ENCODE results near the gene RRP15. TPM values are rescaled to one million over a fixed set of nuclear protein-coding genes. Genes with fewer than 3 reads are reported as not detected.

The RRP15 gene
- total RNA-seq, 6 donors from 2014 or later = 1.0 to 16.9 (median 11.6) TPM

DNA sequence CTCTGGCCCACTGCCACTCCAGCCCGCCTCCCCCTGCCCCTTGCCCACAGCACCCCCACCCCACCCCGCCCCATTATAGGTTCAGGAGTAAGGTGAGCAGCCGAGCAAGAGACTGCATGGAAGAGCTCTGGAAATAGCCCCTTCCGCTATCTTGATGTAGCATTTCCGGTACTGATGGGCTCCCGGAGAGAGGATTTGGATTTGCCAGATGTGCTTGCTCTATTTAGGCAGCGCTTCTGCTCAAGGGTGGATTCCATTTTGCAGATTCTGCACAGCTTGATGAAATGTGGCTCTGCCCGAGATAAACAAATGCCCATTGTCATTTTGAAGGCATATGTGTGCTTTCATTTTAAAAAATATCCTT is 67.0 kb downstream of the RRP15 start:
- H3K4me3 ChIP-seq = no peak overlapping the region
- no peaks in the 10 kb centered on the region for H3K9me3 ChIP-seq
- DNase-seq (peak in 1 of 2 donors; percentile 46), ATAC-seq (ENCODE audit: low FRiP score in 2 of 2) (no peak)
- H3K27me3 ChIP-seq = no peaks in the 10 kb centered on the region
- TF ChIP-seq POLR2A (IDR thresholded peaks at IDR 0.05) (no peak), EP300 (IDR thresholded peaks at IDR 0.05) (no peak), POLR2AphosphoS5 (IDR thresholded peaks at IDR 0.05) (no peak)
- TF ChIP-seq, protein P1, sequence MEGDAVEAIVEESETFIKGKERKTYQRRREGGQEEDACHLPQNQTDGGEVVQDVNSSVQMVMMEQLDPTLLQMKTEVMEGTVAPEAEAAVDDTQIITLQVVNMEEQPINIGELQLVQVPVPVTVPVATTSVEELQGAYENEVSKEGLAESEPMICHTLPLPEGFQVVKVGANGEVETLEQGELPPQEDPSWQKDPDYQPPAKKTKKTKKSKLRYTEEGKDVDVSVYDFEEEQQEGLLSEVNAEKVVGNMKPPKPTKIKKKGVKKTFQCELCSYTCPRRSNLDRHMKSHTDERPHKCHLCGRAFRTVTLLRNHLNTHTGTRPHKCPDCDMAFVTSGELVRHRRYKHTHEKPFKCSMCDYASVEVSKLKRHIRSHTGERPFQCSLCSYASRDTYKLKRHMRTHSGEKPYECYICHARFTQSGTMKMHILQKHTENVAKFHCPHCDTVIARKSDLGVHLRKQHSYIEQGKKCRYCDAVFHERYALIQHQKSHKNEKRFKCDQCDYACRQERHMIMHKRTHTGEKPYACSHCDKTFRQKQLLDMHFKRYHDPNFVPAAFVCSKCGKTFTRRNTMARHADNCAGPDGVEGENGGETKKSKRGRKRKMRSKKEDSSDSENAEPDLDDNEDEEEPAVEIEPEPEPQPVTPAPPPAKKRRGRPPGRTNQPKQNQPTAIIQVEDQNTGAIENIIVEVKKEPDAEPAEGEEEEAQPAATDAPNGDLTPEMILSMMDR (IDR thresholded peaks at IDR 0.05) = no peak
- no peaks in the 10 kb centered on the region for H3K36me3 ChIP-seq
- WGBS, 2 donors = 71 to 81% methylated on average over 8 of the region's 8 CpGs
- peaks cover 8 to 36% (median 14%) of the 10 kb centered on the region in 4 donors for H3K4me1 ChIP-seq
- H3K27ac ChIP-seq = peak overlapping the region in 3 of 4 donors; percentile 63 to 88 (median 74)

DNA sequence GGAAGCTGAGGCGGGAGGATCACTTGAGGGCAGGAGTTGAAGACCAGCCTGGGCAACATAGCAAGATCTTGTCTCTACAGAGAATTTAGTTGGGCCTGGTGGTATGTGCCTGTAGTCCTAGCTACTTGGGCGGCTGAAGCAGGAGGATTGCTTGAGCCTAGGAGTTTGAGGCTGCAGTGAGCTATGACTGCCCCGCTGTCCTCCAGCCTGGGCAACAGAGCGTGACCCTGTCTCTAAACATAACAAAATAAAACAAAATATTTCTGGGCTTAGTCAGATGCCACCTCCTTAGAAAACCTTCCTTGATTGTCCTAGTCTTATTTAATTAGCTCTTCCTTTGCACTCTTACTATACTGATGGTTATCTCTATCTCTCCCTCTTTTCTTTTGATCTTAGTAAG is 68.6 kb downstream of the RRP15 start:
- ATAC-seq (ENCODE audit: low FRiP score in 2 of 2) (no peak), DNase-seq (no peak)
- H3K27me3 ChIP-seq = no peaks in the 10 kb centered on the region
- 76 to 88% methylated on average over 4 of the region's 4 CpGs for WGBS, 2 donors
- H3K4me3 ChIP-seq = no peak overlapping the region
- no peaks in the 10 kb centered on the region for H3K36me3 ChIP-seq
- H3K4me1 ChIP-seq = peaks cover 3 to 31% (median 15%) of the 10 kb centered on the region in 4 donors
- no peak for TF ChIP-seq POLR2A (IDR thresholded peaks at IDR 0.05)
- no peak for TF ChIP-seq EP300 (IDR thresholded peaks at IDR 0.05)
- H3K27ac ChIP-seq = peak overlapping the region in 1 of 4 donors; percentile 8
- H3K9me3 ChIP-seq = no peaks in the 10 kb centered on the region

DNA sequence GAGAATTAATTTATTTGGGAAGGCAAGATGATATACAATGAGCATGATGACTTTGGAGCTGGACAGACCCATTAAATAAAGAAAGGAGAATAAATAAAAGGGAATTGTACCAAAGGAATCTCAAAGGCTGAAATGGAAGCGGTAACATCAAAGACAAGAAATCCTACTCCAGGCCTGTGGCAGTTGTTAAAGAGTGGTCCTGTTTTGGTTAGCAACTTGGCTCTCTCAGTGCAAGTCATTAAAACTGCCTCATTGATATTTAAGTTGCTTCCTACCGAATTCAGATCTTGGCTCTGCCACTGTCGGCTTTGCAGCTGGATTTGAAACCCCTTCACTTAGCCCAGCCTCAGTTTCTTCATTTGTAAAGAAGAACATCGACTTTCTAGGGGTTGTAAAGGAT is 70.2 kb downstream of the RRP15 start:
- Histone ChIP-seq H3K27ac (no peak overlapping the region), H3K9me3 (no peaks in the 10 kb centered on the region), H3K4me1 (peaks cover 0 to 29% (median 13%) of the 10 kb centered on the region in 4 donors), H3K36me3 (no peaks in the 10 kb centered on the region), H3K4me3 (no peak overlapping the region), H3K27me3 (no peaks in the 10 kb centered on the region)
- 75 to 76% methylated on average over 4 of the region's 4 CpGs for WGBS, 2 donors
- ATAC-seq (ENCODE audit: low FRiP score in 2 of 2) (no peak), DNase-seq (no peak)
- TF ChIP-seq POLR2A (IDR thresholded peaks at IDR 0.05) (no peak), EP300 (IDR thresholded peaks at IDR 0.05) (no peak), POLR2AphosphoS5 (IDR thresholded peaks at IDR 0.05) (no peak)
- TF ChIP-seq, protein P1 (IDR thresholded peaks at IDR 0.05) = no peak

DNA sequence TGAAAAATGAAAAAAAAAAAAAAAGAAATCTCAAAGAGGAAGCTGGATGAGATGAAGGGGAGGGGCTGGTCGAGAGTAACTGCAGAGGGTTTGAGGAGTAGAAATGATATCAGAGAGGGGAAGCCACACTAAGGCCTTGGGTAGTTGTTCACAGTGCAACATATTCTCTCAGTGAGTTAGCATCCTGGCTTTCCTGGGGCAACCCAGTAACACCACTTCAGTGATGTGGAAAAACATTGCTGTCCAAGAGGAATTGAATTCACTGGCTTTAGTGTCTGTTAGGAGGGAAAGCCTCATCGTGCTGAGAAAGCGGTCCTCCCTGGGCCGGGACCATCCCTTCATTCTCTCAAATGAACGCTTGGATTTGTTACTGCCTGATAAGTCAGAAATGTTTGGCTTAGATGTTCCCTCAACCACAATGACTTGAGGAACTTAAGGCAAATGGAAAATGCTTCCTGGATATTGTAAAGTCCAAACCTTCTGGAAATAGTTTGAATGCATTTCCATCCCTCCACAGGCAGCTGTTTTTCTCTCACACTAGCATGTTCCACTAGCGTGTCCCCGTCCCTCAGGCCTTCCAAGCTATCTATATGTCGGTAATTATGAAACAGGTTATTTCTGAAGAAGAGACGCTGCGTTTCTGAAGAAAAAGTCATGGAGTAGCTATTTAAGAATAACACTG is 72.3 kb downstream of the RRP15 start:
- H3K36me3 ChIP-seq = no peaks in the 10 kb centered on the region
- no peaks in the 10 kb centered on the region for H3K27me3 ChIP-seq
- ATAC-seq (ENCODE audit: low FRiP score in 2 of 2) (peak in 1 of 2 donors; percentile 58), DNase-seq (no peak)
- peaks cover 0 to 15% (median 11%) of the 10 kb centered on the region in 4 donors for H3K4me1 ChIP-seq
- WGBS, 2 donors = 66 to 69% methylated on average over 10 of the region's 10 CpGs
- TF ChIP-seq POLR2AphosphoS5 (IDR thresholded peaks at IDR 0.05) = no peak
- TF ChIP-seq POLR2A (IDR thresholded peaks at IDR 0.05) = no peak
- TF ChIP-seq, protein P1 (IDR thresholded peaks at IDR 0.05) = no peak
- TF ChIP-seq EP300 (IDR thresholded peaks at IDR 0.05) = no peak
- H3K27ac ChIP-seq = peak overlapping the region in 3 of 4 donors; percentile 8 to 46 (median 14)
- no peak overlapping the region for H3K4me3 ChIP-seq
- no peaks in the 10 kb centered on the region for H3K9me3 ChIP-seq

DNA sequence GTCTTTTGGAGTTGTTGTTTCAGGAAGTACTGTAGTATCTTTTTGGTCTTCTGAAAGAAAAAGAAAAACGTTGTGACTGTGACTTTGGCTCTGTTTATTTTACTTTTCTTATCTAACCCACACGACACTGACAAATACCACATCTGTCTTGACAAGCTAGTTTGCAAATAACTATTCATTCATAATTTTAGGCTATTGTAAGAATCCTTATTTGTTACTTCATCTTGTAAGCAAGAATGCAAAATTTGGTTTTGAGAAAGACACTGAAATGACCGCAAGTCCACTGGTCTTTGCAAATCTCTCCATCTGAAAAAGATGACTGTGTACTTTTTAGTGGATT is 72.8 kb downstream of the RRP15 start:
- Histone ChIP-seq H3K27ac (peak overlapping the region in 1 of 4 donors; percentile 46), H3K9me3 (no peaks in the 10 kb centered on the region), H3K36me3 (no peaks in the 10 kb centered on the region), H3K27me3 (no peaks in the 10 kb centered on the region), H3K4me1 (peaks cover 0 to 15% (median 11%) of the 10 kb centered on the region in 4 donors), H3K4me3 (no peak overlapping the region)
- ATAC-seq (ENCODE audit: low FRiP score in 2 of 2) = no peak
- 49 to 54% methylated on average over 3 of the region's 3 CpGs for WGBS, 2 donors
- DNase-seq = no peak
- no peak for TF ChIP-seq POLR2A (IDR thresholded peaks at IDR 0.05)
- no peak for TF ChIP-seq POLR2AphosphoS5 (IDR thresholded peaks at IDR 0.05)
- no peak for TF ChIP-seq EP300 (IDR thresholded peaks at IDR 0.05)
- TF ChIP-seq, protein P1 (IDR thresholded peaks at IDR 0.05) = no peak
